GM10266 (cell line): ENCODE results near the gene C4BPB.

Experiments
- DNase-seq: peaks from one replicate; pipeline ENCODE4 v3.0.0; 2012; ENCODE audit errors: extremely low spot score
- CTCF ChIP-seq: IDR thresholded peaks from 2 replicates; pipeline ENCODE4 v1.5.1; 2012; ENCODE audit warnings: mild to moderate bottlenecking, low read depth; ENCODE audit not compliant: control insufficient read depth, insufficient read depth; ENCODE audit errors: missing control alignments

The C4BPB gene

GRCh38 chr1:207085887-207086286 is 2.8 kb upstream of the C4BPB start:
- no peak for DNase-seq
- no peak for TF ChIP-seq CTCF

- TF ChIP-seq CTCF = no peak
- DNase-seq = no peak
These were observed 499 bp upstream of the C4BPB start for GRCh38 chr1:207088161-207088560.

DNA sequence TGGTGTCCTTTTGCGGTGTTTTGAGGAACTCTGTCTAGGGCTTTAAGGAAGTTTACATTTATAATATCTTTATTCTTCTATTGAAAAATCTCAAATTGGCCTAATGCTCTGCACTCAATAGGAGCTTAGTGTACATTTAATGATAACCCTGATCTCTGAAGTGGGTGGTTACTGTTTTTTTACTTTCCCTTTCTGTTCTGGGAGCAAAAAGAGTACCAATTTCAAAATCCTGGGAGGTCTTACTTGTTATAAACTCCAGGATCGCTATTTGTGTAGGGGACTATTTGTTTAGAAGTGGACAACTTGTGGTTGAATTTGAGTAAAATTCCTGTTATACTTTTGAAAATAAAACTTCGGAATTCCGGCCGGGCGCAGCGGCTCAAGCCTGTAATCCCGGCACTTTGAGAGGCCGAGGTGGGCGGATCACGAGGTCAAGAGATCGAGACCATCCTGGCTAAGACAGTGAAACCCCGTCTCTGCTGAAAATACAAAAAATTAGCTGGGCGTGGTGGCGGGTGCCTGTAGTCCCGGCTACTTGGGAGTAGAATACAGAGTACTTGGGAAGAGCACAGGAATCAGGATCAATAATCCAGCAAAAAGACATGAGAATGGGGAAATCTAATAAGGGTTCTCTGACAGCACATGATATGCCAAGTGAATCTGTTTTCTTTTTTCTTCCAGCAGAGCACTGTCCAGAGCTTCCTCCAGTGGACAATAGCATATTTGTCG is 1.1 kb downstream of the C4BPB start:
- TF ChIP-seq CTCF = no peak
- no peak for DNase-seq

DNA sequence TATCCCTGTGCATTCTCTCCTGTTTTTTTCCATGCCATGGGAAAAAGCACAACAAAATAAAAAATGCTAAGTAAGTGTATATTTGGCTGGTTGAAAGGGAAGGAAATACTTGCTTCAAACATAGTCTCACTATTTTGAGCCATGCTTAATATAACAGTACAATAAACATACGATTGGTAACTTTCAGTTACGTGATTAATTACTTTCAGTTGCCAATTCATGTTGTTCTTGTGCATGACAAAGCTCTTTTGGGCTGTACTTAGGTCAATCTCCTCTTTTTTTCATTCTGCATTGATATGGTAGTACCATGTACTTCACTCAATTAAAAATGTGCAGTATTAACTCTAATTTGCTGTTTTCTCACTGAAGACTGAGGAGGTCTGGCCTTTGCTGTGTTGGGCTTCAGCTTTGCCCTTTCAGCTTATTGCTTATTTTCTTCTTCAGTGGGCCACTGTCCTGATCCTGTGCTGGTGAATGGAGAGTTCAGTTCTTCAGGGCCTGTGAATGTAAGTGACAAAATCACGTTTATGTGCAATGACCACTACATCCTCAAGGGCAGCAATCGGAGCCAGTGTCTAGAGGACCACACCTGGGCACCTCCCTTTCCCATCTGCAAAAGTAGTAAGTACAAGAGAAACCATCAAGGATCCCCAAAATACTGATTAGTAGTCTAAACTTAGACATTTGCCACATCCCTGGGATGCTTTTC is 2.7 kb downstream of the C4BPB start:
- TF ChIP-seq CTCF = no peak
- no peak for DNase-seq

DNA sequence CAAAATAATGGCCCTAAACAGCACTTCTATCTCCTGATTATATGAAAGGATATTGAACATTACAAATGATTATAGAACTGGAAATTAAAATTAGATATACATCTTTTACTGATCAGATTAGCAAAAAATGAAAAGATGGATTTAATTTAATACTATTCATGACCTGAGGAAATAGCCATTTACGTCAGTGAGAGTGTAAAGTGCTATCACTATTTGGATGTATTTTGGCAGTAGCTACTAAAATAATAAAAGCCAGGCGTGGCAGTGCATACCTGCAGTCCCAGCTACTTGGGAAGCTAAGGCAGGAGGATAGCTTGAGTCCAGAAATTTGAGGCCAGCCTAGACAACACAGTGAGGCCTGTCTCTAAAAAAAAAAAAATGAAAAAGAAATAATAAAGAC is 5.3 kb downstream of the C4BPB start:
- no peak for TF ChIP-seq CTCF
- no peak for DNase-seq

DNA sequence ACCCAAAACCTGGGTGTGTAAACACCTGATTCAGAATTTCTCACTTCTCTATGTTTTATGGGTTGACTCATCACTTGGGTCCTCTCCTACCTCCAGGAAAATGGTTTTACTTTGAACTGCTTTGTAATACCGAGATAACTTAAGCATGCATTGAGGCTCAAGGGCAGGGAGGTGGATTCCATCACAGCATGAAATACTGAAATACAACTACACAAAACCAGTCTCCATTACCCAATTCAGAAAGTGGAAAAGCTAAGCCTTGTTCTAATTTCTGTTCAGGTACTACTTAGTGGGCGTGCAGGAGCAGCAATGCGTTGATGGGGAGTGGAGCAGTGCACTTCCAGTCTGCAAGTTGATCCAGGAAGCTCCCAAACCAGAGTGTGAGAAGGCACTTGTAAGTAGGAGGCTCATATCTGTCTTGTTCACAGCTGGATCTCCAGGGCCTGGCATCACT is 9.2 kb downstream of the C4BPB start:
- DNase-seq = peak; percentile 53
- TF ChIP-seq CTCF = no peak

DNA sequence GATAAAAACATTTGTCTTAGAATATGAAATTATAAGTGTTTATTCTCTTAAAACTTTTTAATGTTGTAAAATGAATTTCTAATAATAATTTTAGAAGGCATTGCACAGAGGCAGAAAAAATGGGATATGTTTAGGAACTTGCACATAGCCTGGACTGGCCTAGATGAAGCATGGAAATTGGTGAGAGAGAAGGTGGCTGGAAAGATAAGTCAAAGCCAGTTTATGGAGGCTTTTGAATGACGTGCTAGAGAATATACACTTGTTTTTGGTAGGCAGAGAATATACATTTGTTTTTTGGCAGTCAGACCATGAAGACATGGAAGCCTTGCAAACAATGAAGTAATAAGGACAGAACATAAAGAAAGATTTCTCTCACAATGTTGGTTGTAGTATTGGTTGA is 13.1 kb downstream of the C4BPB start:
- no peak for DNase-seq
- TF ChIP-seq CTCF = no peak
